ENCODE data around the gene PSMB11.

DNA sequence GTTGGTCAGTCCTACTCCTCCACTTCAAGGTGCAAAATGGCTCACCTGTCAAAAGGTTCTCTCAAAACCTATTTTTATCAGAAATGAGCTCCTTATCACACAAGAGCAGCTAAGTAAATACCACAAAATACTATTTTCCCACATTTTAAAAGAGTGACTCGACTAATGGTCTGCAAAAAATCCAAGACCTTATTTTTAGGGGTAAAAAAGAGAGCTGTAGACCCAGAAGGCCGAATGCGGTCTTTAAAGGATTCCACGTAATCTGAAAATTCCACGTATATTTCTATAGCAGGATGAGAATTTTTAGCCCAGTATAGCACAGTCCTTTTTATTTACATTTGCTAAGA, 35.9 kb upstream of the PSMB11 start:
- TF ChIP-seq, protein P1, sequence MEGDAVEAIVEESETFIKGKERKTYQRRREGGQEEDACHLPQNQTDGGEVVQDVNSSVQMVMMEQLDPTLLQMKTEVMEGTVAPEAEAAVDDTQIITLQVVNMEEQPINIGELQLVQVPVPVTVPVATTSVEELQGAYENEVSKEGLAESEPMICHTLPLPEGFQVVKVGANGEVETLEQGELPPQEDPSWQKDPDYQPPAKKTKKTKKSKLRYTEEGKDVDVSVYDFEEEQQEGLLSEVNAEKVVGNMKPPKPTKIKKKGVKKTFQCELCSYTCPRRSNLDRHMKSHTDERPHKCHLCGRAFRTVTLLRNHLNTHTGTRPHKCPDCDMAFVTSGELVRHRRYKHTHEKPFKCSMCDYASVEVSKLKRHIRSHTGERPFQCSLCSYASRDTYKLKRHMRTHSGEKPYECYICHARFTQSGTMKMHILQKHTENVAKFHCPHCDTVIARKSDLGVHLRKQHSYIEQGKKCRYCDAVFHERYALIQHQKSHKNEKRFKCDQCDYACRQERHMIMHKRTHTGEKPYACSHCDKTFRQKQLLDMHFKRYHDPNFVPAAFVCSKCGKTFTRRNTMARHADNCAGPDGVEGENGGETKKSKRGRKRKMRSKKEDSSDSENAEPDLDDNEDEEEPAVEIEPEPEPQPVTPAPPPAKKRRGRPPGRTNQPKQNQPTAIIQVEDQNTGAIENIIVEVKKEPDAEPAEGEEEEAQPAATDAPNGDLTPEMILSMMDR (IDR thresholded peaks at IDR 0.05) = no peak
- no peak for TF ChIP-seq POLR2AphosphoS5 (IDR thresholded peaks at IDR 0.05; ENCODE audit: insufficient read depth in 1 of 2, low read depth in 1 of 2)
- no peak for TF ChIP-seq POLR2A (IDR thresholded peaks at IDR 0.05)
